ENCODE data around the gene R3HDM2. TPM values are rescaled to one million over a fixed set of nuclear protein-coding genes. Genes with fewer than 3 reads are reported as not detected.

R3HDM2 gene
- total and polyA plus RNA-seq, 2 donors (not counting 1 experiment from before 2014, with no cell fraction given), result 104 to 129 TPM

GRCh38 chr12:57456145-57456700 lies 25.4 kb upstream of the R3HDM2 start:
- intact Hi-C loops (cut with micrococcal nuclease), result loop anchor here (2.0 to 10.0 kb wide), 3 partner anchors 149 to 344 kb away; partner anchors contain the start of genes CDK4, MARCHF9 and STAT6
- CTCF ChIA-PET, result interaction anchor here (0.6 to 6.9 kb wide), 23 partner anchors 8 to 242 kb away, joined by 3 to 126 read pairs (median 6); partner anchors contain the start of gene INHBC
- POLR2A ChIA-PET, result interaction anchor here (0.6 kb wide), 1 partner anchor 369 kb away, joined by 3 read pairs; no protein-coding TSS in a partner anchor

More at GRCh38 chr12:57456145-57456700, 25.4 kb upstream of the R3HDM2 start:
- ATAC-seq (ENCODE audit: low read depth) (peak; percentile 19), DNase-seq (peak; percentile 80)
- TF ChIP-seq CTCF (IDR thresholded peaks at IDR 0.05), result peak; percentile 72
- no peak for TF ChIP-seq EZH2 (IDR thresholded peaks at IDR 0.05; ENCODE audit: borderline replicate concordance, insufficient read depth, low read depth, low read length, poor library complexity, severe bottlenecking)
- peak overlapping the region in 2 of 5 experiments; percentile 8 to 39 for H3K4me3 ChIP-seq (ENCODE audit: control extremely low read depth in 1 of 5, extremely low read depth in 1 of 5, insufficient read depth in 1 of 5, low read depth in 2 of 5, low read length in 4 of 5)
- no peak overlapping the region for H3K27ac ChIP-seq (ENCODE audit: low read length in 2 of 2)
- Mint-ChIP-seq H3K9me3 (ENCODE audit: insufficient read depth) (no peaks in the 10 kb centered on the region), H3K27me3 (peaks cover 4% of the 10 kb centered on the region), H3K4me3 (peak overlapping the region; percentile 85), H3K4me1 (peaks cover 39% of the 10 kb centered on the region), H3K27ac (peak overlapping the region; percentile 75)
- no peaks in the 10 kb centered on the region for H3K27me3 ChIP-seq (replicated peaks in 1 of 4; ENCODE audit: control extremely low read depth in 1 of 4, control insufficient read depth in 3 of 4, insufficient read depth in 4 of 4, low read length in 3 of 4)
- no peaks in the 10 kb centered on the region for H4K20me1 ChIP-seq (ENCODE audit: control insufficient read depth, insufficient read depth, low read length, poor library complexity, severe bottlenecking)
- peaks cover 25 to 30% of the 10 kb centered on the region in 2 donors for H3K4me1 ChIP-seq (ENCODE audit: control insufficient read depth in 2 of 2, insufficient read depth in 2 of 2, low read length in 2 of 2)
- peak overlapping the region; percentile 77 for H3K4me2 ChIP-seq (replicated peaks; ENCODE audit: low read depth, low read length, poor library complexity, severe bottlenecking)
- 47% methylated on average over 13 of the region's 15 CpGs for WGBS (ENCODE audit: insufficient coverage)
- H2AFZ ChIP-seq (ENCODE audit: insufficient read depth, low read depth, low read length, poor library complexity, severe bottlenecking), result peak overlapping the region; percentile 83
- peak overlapping the region; percentile 22 for H3K9ac ChIP-seq (ENCODE audit: low read length)
- no peaks in the 10 kb centered on the region for H3K36me3 ChIP-seq (replicated peaks in 1 of 2; ENCODE audit: control extremely low read depth in 1 of 2, control insufficient read depth in 1 of 2, extremely low read depth in 1 of 2, insufficient read depth in 2 of 2, low read length in 1 of 2)
- H3K9me3 ChIP-seq (ENCODE audit: control extremely low read depth in 1 of 3, control insufficient read depth in 2 of 3, insufficient read depth in 1 of 3, low read length in 2 of 3), result no peaks in the 10 kb centered on the region
- H3K79me2 ChIP-seq (ENCODE audit: control insufficient read depth, insufficient read depth, low read length), result no peaks in the 10 kb centered on the region

Measured in B cell (primary cell).